Mucosa of descending colon (tissue), 3 donors: ENCODE results near the gene SOS1. TPM values are rescaled to one million over a fixed set of nuclear protein-coding genes. Genes with fewer than 3 reads are reported as not detected.

Experiments
- ATAC-seq: fragments of 200-7000 bp; cut with Tn5 transposase; one replicate; pipeline ENCODE4 v1.9.1; 2020; ENCODE audit warnings: mild to moderate bottlenecking, moderate library complexity
- DNase-seq, 3 donors: peaks; one replicate each; pipeline ENCODE4 v3.0.0-alpha.2; 2020
- H3K36me3 ChIP-seq: fragments of 200-600 bp; one replicate; pipeline ENCODE4 v1.8.0; 2021; ENCODE audit warnings: low read depth, mild to moderate bottlenecking
- H3K4me1 ChIP-seq: fragments of 200-600 bp; one replicate; pipeline ENCODE4 v1.8.0; 2021; ENCODE audit warnings: low read depth, mild to moderate bottlenecking
- H3K4me3 ChIP-seq: fragments of 200-600 bp; one replicate; pipeline ENCODE4 v1.8.0; 2021; ENCODE audit warnings: mild to moderate bottlenecking
- H3K9me3 ChIP-seq: fragments of 200-600 bp; one replicate; pipeline ENCODE4 v1.8.0; 2021; ENCODE audit warnings: mild to moderate bottlenecking
- CTCF ChIP-seq: fragments of 200-600 bp; IDR thresholded peaks from one replicate; pipeline ENCODE4 v1.8.0; 2022; ENCODE audit warnings: antibody characterized with exemption, mild to moderate bottlenecking
- intact Hi-C, 2 donors: fragments of 100-400 bp; cut with DNase I in 1 of 2; cut with micrococcal nuclease in 1 of 2; formaldehyde crosslinking; loops; one replicate each; pipeline versions ENCODE4 v1.11.0 to v1.11.1; 2022; cut with DNase I, micrococcal nuclease
- total RNA-seq, 3 donors: library from RNA; stranded (reverse); fragmentation: NEBNext Ultra II Directional in 2 of 3; extraction: Animal tissue kit (Norgen Biotek cat#: 25700) in 2 of 3; gene quantifications; one replicate each; pipeline versions ENCODE4 v1.2.1 to v1.2.4, GENCODE V29; 2021 to 2023
- donor health status: DM: no; HTN: no; CAD: no; lungs with moderate emphysema.
- donor health status: DM: no; HTN: no; CAD: no.
- donor health status: DM: no; HTN: yes; CAD: no.

The SOS1 gene
- total RNA-seq, 3 donors from 2014 or later, result 38.8 to 44.2 (median 39.8) TPM

GRCh38 chr2:39120521-39120770 is 405 bp downstream of the SOS1 start:
- TF ChIP-seq CTCF, result no peak
- DNase-seq (no peak), ATAC-seq (peak; percentile 20)
- Histone ChIP-seq H3K36me3 (no peaks in the 10 kb centered on the region), H3K4me3 (peak overlapping the region; percentile 70), H3K9me3 (no peaks in the 10 kb centered on the region), H3K4me1 (peaks cover 34% of the 10 kb centered on the region)
- intact Hi-C loops, result no loop called here

GRCh38 chr2:39119732-39120520 is 925 bp downstream of the SOS1 start:
- TF ChIP-seq CTCF, result peak; percentile 18
- ATAC-seq, result peak; percentile 50

GRCh38 chr2:39118786-39119499 is 1.9 kb downstream of the SOS1 start:
- no peak for ATAC-seq
- Histone ChIP-seq H3K36me3 (no peaks in the 10 kb centered on the region), H3K4me3 (no peak overlapping the region), H3K9me3 (no peaks in the 10 kb centered on the region), H3K4me1 (peaks cover 25% of the 10 kb centered on the region)
- no peak for DNase-seq
- intact Hi-C loops, result no loop called here
- TF ChIP-seq CTCF, result no peak

More at GRCh38 chr2:39119732-39120520, 925 bp downstream of the SOS1 start:
- H3K36me3 ChIP-seq, result no peaks in the 10 kb centered on the region
- intact Hi-C loops, result no loop called here
- no peaks in the 10 kb centered on the region for H3K9me3 ChIP-seq
- H3K4me3 ChIP-seq, result peak overlapping the region; percentile 70
- H3K4me1 ChIP-seq, result peaks cover 29% of the 10 kb centered on the region
- peak; percentile 68 to 80 (median 76) for DNase-seq

GRCh38 chr2:39115556-39115955 is 5.3 kb downstream of the SOS1 start:
- TF ChIP-seq CTCF, result no peak
- peaks cover 10% of the 10 kb centered on the region for H3K4me1 ChIP-seq
- H3K4me3 ChIP-seq, result no peak overlapping the region
- ATAC-seq (no peak), DNase-seq (no peak)
- H3K36me3 ChIP-seq, result no peaks in the 10 kb centered on the region
- H3K9me3 ChIP-seq, result no peaks in the 10 kb centered on the region
- intact Hi-C loops, result no loop called here

- no peak for ATAC-seq
- Histone ChIP-seq H3K36me3 (no peaks in the 10 kb centered on the region), H3K4me1 (peaks cover 10% of the 10 kb centered on the region), H3K9me3 (no peaks in the 10 kb centered on the region), H3K4me3 (no peak overlapping the region)
- no peak for TF ChIP-seq CTCF
- intact Hi-C loops, result no loop called here
- no peak for DNase-seq
Measured at GRCh38 chr2:39114771-39115170, 6.1 kb downstream of the SOS1 start.
